Mesodermal cell (in vitro differentiated cells): ENCODE data around the gene ERICH6.
"Not testable (repeated sequence)": the region's sequence is repeated elsewhere in the genome, so short reads cannot be mapped to it uniquely, and the experiment has no call there.

Source experiments
- H3K27ac ChIP-seq: 2 replicates; pipeline ENCODE4 v1.7.0; 2013; ENCODE audit warnings: mild to moderate bottlenecking, low read depth, low read length, moderate library complexity; ENCODE audit not compliant: severe bottlenecking
- H3K36me3 ChIP-seq: 2 replicates; pipeline ENCODE4 v1.7.1; 2013; ENCODE audit warnings: mild to moderate bottlenecking, low read length, moderate library complexity; ENCODE audit not compliant: control insufficient read depth, insufficient read depth
- H3K4me1 ChIP-seq: one replicate; pipeline ENCODE4 v1.7.1; 2013; ENCODE audit warnings: mild to moderate bottlenecking, low read length; ENCODE audit not compliant: insufficient read depth, control insufficient read depth, poor library complexity, severe bottlenecking
- H3K4me3 ChIP-seq: 2 replicates; pipeline ENCODE4 v1.7.0; 2013; ENCODE audit warnings: low read length, control low read depth, mild to moderate bottlenecking; ENCODE audit not compliant: insufficient read depth, poor library complexity, severe bottlenecking; ENCODE audit errors: extremely low read depth
- H3K9me3 ChIP-seq: 2 replicates; pipeline ENCODE4 v1.7.1; 2013; ENCODE audit warnings: mild to moderate bottlenecking, low read length, moderate library complexity; ENCODE audit not compliant: control insufficient read depth
- WGBS, 2 experiments: methylation state at CpG; one replicate each; pipeline ENCODE4 v1.1.5; 2013; ENCODE audit warnings: missing lambda C conversion rate in 2 of 2; ENCODE audit not compliant: insufficient coverage in 2 of 2; 5-methylcytosine and 5-hydroxymethylcytosine counted together

Gene ERICH6

DNA sequence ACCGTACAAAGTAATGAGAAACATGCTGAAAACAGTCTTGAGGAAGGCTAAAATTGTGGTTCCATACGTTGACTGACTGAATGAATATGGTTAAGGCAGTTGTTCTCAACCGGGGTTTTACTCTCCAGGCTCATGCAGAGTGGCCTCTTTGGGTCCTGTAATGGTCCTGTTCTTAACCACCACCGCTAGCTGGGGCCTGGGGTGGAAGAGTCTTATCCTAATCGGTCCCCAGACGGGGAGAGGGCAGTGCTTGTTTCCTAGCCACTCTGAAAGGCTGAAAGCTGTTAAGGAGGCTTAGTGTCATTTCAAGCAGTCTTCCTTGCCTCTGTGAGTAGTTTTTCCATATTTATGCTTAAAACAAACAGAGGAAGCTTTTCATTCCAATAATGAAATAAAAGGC lies 68.6 kb downstream of the ERICH6 start:
- no peaks in the 10 kb centered on the region for H3K9me3 ChIP-seq
- H3K27ac ChIP-seq, result peak overlapping the region; percentile 76
- peaks cover 8% of the 10 kb centered on the region for H3K4me1 ChIP-seq
- WGBS, 2 experiments, result 86 to 90% methylated on average over 3 to 6 of the region's 6 CpGs
- H3K4me3 ChIP-seq, result no peak overlapping the region
- H3K36me3 ChIP-seq, result peaks cover 7% of the 10 kb centered on the region

DNA sequence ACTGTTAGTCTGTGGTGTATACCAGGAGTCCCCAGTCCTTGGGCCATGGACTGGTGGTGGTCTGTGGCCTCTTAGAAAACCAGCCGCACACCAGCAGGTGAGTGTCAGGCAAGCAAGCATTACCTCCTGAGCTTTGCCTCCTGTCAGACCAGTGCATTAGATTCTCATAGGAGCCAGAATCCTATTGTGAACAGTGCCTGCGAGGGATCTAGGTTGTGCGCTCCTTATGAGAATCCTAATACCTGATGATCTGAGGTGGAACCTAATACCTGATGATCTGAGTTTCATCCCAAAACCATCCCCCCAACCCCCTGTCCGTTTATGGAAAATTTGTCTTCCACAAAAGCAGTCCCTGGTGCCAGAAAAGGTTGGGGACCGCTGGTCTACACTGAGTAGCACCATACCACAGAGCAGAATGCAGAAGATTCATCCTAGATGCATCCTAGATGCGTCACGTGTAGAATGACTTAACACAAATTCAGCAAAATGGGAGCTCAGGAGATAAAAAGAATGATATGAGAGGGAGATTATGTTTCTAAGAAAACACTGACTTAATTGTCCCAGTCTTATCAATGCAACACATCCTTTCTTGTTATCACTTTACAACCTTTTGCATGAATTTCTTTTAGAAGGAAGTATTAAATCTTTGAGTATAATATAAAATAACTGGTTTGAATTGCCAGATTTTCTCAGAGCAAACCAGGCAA lies 72.1 kb downstream of the ERICH6 start:
- H3K36me3 ChIP-seq, result peaks cover 26% of the 10 kb centered on the region
- H3K4me1 ChIP-seq, result peaks cover 8% of the 10 kb centered on the region
- H3K4me3 ChIP-seq, result no peak overlapping the region
- WGBS, 2 experiments, result 97 to 100% methylated on average over 3 to 4 of the region's 7 CpGs
- no peak overlapping the region for H3K27ac ChIP-seq
- no peaks in the 10 kb centered on the region for H3K9me3 ChIP-seq

DNA sequence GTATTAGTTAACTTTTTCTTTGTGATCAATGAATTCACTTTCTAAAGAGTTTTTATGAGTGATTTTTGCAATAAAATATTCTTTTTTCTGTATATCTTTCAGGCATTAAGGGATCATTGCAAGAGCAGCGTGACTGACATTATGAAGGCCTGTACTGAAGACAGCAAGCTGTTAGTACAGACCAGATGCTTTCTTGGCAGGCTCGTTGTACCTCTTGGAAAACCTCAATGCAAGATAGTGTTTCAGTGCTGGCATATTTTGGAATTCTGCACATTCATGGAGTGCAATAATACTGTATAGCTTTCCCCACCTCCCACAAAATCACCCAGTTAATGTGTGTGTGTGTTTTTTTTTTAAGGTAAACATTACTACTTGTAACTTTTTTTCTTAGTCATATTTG lies 76.2 kb downstream of the ERICH6 start:
- WGBS, 2 experiments, result 100% methylated on average over 2 of the region's 2 CpGs; no CpG with 5 or more reads in 1 of the 2 experiments
- H3K9me3 ChIP-seq, result no peaks in the 10 kb centered on the region
- peaks cover 44% of the 10 kb centered on the region for H3K36me3 ChIP-seq
- no peak overlapping the region for H3K27ac ChIP-seq
- H3K4me3 ChIP-seq, result no peak overlapping the region
- peaks cover 3% of the 10 kb centered on the region for H3K4me1 ChIP-seq

DNA sequence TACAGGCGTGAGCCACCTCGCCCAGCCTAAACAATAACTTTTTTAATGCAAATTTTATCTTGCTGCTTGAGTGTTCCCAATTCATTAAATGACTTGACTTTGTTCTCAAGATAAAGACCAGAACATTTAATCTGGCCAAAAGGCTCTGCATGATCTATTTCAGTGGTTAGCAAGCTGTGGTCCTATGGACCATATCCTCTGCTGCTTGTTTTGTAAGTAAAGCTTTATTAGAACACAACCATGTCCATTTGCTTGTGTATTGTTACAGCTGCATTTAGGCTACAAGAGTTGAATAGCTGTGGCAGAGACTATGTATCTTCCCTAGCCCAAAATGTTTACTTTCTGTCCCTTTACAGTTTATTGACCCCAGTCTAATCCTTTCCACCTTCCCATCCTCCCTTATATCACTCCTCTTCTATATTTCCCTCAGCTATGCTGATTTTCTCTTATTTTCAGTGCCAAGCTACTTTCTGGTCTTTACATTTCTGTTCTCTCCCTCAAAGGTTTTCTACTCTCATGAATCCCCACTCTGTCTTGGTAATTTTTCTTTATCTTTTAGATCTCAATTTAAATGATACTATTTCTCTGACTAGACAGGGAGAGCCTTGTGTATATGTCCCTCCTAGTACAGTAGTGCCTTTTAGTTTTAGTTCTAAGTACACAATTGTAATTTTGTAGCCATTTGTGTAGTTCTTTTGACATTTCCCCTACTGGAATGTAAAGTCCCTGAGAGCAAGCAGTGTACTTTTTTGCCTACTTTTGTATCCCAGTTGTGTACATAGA lies 77.4 kb downstream of the ERICH6 start:
- no peak overlapping the region for H3K4me3 ChIP-seq
- peaks cover 44% of the 10 kb centered on the region for H3K36me3 ChIP-seq
- H3K27ac ChIP-seq, result no peak overlapping the region
- H3K4me1 ChIP-seq, result peaks cover 3% of the 10 kb centered on the region
- no peaks in the 10 kb centered on the region for H3K9me3 ChIP-seq
- 90 to 100% methylated on average over 2 of the region's 2 CpGs for WGBS, 2 experiments

DNA sequence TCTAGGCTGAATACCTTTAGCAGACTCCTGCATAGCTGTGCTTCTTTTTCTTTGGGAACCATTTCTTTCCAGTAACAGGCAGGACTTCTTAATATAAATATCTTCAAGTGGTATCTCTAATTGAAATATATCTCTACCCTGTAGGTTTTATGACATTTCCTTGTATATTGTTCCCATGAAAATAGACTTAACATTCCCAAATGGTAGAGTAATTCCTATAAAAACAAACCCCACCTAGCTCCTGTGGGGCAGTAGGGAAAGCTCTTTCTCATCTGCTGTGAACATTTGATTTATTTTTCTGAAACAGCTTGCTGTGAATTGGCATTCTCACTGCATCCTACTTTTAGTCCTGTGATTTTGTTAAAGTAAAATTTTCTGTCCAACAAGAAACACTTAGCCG lies 79.8 kb downstream of the ERICH6 start:
- Histone ChIP-seq H3K36me3 (peaks cover 32% of the 10 kb centered on the region), H3K27ac (no peak overlapping the region), H3K9me3 (no peaks in the 10 kb centered on the region), H3K4me3 (no peak overlapping the region), H3K4me1 (peaks cover 3% of the 10 kb centered on the region)
- no CpG with 5 or more reads among the region's 1 CpG for WGBS, 2 experiments

DNA sequence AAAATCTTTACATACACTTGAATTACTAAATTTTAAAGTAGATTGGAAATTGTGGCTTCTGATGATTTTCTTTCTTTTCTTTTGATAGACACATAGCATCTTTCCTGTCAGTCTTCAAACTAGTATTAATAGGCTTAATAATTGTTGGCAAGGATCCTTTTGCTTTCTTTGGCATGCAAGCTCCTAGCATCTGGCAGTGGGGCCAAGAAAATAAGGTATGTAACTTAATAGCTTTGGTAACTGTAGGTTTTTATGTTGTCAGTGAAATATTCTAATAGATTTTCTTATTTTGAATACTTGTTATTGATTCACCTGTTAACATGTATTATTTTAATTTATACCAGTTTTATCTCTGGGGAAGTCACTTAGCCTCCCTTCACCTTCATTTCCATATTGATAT lies 80.8 kb downstream of the ERICH6 start:
- peaks cover 40% of the 10 kb centered on the region for H3K36me3 ChIP-seq
- not testable (repeated sequence) for H3K4me1 ChIP-seq, H3K4me3 ChIP-seq, H3K9me3 ChIP-seq, H3K27ac ChIP-seq

DNA sequence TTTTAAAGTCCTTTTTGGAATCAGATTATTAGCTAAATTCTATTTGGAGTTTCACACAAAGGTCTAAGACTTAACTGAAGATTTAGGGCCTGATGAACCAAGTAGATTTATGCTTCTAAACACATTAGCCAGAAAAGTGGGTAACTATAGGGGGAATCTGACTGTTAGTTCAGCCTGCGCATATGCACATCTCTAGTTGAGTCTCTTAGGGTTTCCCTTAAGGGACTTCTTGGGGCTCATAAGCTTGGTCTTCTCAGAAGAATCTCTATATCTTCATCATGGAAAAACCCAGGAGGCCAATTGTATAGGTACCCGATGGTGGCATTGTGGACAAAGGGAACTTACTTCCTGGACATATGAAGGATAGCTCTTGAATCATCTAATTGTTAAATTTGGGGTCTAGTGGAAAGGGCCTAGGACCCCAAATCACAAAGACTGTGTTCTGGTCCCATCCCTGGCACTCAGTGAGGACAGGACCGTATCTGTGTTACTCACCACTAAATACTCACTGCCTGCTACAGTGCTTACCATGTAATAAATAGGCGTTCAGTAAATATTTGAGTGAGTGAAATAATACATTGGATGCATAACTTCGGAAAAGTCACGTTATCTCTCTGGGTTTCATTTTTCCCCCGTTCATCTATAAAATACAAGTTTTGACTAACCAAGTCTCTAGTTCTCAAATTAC lies 83.6 kb downstream of the ERICH6 start:
- 100% methylated on average over 1 of the region's 7 CpGs; no CpG with 5 or more reads in 1 of the 2 experiments for WGBS, 2 experiments
- H3K9me3 ChIP-seq, result no peaks in the 10 kb centered on the region
- H3K4me3 ChIP-seq, result no peak overlapping the region
- peaks cover 3% of the 10 kb centered on the region for H3K4me1 ChIP-seq
- peaks cover 23% of the 10 kb centered on the region for H3K36me3 ChIP-seq
- H3K27ac ChIP-seq, result no peak overlapping the region

DNA sequence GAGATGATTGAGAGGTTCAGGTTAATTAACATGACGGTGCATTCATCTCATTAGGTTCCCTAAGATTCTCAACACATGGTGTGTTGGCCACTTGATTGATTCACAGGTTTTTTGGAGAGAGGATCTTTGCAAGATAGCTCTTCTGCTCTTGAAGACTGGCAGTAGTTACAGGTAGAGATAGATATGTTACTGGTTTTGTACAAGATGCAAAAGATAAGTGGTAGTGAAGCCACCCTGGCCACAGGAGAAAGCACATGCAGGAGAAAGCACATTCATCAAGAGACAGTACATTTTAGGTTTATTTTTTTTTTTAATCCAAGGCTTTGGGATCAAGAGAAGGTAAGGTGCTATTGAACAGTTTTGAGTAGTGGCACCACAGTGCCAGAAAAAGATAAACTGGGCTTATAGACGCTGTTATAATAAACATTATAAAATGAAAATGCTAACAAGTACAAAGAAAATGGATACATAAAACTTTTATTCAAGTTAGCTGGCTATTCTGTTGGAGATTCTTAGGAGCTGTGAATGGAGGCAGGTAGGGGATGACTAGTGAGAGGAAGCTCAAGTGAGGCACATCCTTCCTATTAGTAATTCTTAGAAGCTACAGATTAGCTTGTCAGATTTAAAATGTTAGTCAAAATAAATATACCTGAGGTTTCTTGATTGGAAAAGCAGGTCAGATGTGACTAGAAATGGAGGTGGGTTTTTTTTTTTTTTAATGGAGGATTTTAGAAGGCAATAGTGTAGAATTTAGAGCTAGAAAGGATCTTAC lies 89.8 kb downstream of the ERICH6 start:
- Histone ChIP-seq H3K36me3 (peaks cover 44% of the 10 kb centered on the region), H3K9me3 (peaks cover 4% of the 10 kb centered on the region)
- 100% methylated on average over 1 of the region's 2 CpGs; no CpG with 5 or more reads in 1 of the 2 experiments for WGBS, 2 experiments

DNA sequence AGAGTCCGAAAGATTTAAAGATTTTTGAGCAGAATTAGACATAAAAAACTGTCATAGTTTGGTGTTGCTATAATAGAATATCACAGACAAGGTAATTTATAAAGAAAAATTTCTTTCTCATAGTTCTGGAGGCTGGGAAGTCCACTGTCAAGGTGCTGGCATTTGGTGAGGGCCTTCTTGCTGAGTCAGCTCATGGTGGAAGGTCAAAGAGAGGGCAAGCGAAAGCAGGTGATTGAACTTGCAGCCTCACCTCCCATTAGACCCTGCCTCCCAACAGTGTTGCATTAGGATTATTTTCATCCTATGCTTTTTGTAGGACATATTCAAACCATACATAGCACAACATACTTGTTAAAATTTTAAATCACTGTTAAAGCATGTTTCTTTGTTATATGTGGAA lies 90.7 kb downstream of the ERICH6 start:
- Histone ChIP-seq H3K4me1 (no peaks in the 10 kb centered on the region), H3K36me3 (peaks cover 39% of the 10 kb centered on the region), H3K27ac (no peak overlapping the region), H3K9me3 (peaks cover 4% of the 10 kb centered on the region), H3K4me3 (no peak overlapping the region)
- 100% methylated on average over 1 of the region's 2 CpGs; no CpG with 5 or more reads in 1 of the 2 experiments for WGBS, 2 experiments

More for the DNA sequence above, 89.8 kb downstream of the ERICH6 start:
- H3K4me1 ChIP-seq, result no peaks in the 10 kb centered on the region
- H3K27ac ChIP-seq, result no peak overlapping the region
- no peak overlapping the region for H3K4me3 ChIP-seq

DNA sequence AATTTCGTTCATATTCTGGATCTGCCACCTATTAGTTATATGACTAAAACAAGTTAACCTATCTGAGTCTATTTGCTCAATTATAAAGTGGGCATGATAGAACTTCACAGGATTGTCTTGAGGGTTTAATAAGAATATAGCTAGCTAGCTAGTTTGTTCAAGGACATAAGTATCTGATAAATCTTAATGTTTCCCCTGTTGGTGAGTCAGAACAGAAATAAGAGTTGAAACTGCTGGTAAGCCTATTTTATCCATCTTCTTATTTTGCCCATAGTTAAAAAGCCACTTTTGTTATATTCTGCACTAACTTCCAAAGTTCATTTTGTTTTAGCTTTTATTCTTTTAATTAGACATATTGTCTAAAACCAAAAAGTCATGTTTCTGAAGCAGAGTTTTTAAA lies 91.2 kb downstream of the ERICH6 start:
- Histone ChIP-seq H3K4me1 (no peaks in the 10 kb centered on the region), H3K27ac (no peak overlapping the region), H3K36me3 (peaks cover 34% of the 10 kb centered on the region), H3K9me3 (peaks cover 4% of the 10 kb centered on the region), H3K4me3 (no peak overlapping the region)
- WGBS, 2 experiments, result no CpG with 5 or more reads among the region's 1 CpG
